ENCODE results near the gene VAMP2. TPM values are rescaled to one million over a fixed set of nuclear protein-coding genes. Genes with fewer than 3 reads are reported as not detected.

Gene VAMP2
- total and polyA plus RNA-seq, 9 of the 15 experiments (the other 6 are each of a cell fraction or from before 2014, with no cell fraction given): 2.3 to 31.8 (median 6.0) TPM

DNA sequence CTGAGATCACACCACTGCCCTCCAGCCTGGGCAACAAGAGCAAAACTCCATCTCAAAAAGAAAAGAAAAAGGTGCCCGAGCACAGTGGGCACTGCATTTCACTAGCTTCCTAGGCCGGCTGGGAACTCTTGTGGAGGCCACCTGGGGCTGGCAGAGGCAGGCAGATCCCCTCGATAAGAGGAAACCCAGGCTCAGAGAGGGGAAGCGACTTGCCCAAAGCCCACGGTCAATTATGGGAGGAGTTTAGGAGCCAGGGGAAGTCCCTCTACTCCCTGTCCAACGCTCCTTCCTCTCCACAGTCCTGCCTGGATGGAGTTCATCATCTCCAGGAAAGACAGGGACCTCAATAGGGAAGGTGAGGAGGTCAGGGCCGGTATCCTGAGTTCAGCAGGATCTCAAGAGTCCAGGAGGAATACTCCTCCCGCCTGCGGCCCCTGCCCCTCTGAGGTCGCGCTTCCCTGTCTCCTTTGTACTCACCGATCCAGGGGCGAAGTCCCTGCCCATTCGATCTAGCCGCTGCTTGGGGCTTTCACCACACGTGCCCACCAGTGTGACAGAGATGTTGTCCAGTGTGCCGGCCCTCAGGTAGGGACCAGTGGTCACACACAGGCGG is 45.3 kb downstream of the VAMP2 start:
- Histone ChIP-seq H3K27ac (ENCODE audit: extremely low read depth, low read depth, low read length) (no peak overlapping the region), H3K79me2 (ENCODE audit: control insufficient read depth, insufficient read depth, low read length) (no peaks in the 10 kb centered on the region), H3K36me3 (ENCODE audit: control insufficient read depth, insufficient read depth, low read length) (no peaks in the 10 kb centered on the region), H4K20me1 (replicated peaks; ENCODE audit: control insufficient read depth, insufficient read depth, low read length) (peaks cover 8% of the 10 kb centered on the region; the same call in 1 of the 2 replicates), H3K9me1 (ENCODE audit: control insufficient read depth, insufficient read depth, low read length) (no peaks in the 10 kb centered on the region), H3K9ac (ENCODE audit: insufficient read depth in 1 of 2, low read depth in 2 of 2, low read length in 2 of 2) (peak overlapping the region in 1 of 2 experiments; percentile 83; a peak in 2 of 4 replicates), H3K27me3 (ENCODE audit: control insufficient read depth in 2 of 2, insufficient read depth in 2 of 2, low read length in 2 of 2) (peaks cover 14 to 37% of the 10 kb centered on the region in 2 experiments), H3K9me3 (replicated peaks; ENCODE audit: control insufficient read depth, insufficient read depth, low read depth, low read length) (no peaks in the 10 kb centered on the region), H3K4me2 (ENCODE audit: insufficient read depth, low read length) (peak overlapping the region; percentile 98), H3K4me1 (replicated peaks in 1 of 2; ENCODE audit: control insufficient read depth in 2 of 2, insufficient read depth in 2 of 2, low read length in 2 of 2) (peaks cover 14 to 28% of the 10 kb centered on the region in 2 experiments; a peak in 4 of 5 replicates), H2AFZ (ENCODE audit: low read depth, low read length) (no peak overlapping the region), H3K4me3 (no peak overlapping the region)
- BruUV-seq (replicated peaks): no TSS peak
- in situ Hi-C loops (cut with MboI) (no loop called here), intact Hi-C loops (cut with micrococcal nuclease) (no loop called here)
- POLR2A ChIA-PET: no interaction called here
- DNase-seq (ENCODE audit: extremely low read depth in 1 of 4, low spot score in 3 of 4) (no peak), FAIRE-seq (no peak), ATAC-seq (no peak)
- TF ChIP-seq IRF2 (CRISPR knock-in tag; IDR thresholded peaks at IDR 0.05): no peak
- TF ChIP-seq, protein P1, sequence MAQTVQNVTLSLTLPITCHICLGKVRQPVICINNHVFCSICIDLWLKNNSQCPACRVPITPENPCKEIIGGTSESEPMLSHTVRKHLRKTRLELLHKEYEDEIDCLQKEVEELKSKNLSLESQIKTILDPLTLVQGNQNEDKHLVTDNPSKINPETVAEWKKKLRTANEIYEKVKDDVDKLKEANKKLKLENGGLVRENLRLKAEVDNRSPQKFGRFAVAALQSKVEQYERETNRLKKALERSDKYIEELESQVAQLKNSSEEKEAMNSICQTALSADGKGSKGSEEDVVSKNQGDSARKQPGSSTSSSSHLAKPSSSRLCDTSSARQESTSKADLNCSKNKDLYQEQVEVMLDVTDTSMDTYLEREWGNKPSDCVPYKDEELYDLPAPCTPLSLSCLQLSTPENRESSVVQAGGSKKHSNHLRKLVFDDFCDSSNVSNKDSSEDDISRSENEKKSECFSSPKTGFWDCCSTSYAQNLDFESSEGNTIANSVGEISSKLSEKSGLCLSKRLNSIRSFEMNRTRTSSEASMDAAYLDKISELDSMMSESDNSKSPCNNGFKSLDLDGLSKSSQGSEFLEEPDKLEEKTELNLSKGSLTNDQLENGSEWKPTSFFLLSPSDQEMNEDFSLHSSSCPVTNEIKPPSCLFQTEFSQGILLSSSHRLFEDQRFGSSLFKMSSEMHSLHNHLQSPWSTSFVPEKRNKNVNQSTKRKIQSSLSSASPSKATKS (CRISPR knock-in tag; IDR thresholded peaks at IDR 0.05): no peak
- WGBS (ENCODE audit: insufficient coverage, low coverage, missing lambda C conversion rate): 27% methylated on average over 10 of the region's 18 CpGs
- CTCF ChIA-PET (ENCODE audit: low intra/inter-chr PET ratio): interaction anchor here (0.6 to 2.4 kb wide), 3 partner anchors 38 to 277 kb away, joined by 3 to 9 read pairs (median 3); no protein-coding TSS in a partner anchor

DNA sequence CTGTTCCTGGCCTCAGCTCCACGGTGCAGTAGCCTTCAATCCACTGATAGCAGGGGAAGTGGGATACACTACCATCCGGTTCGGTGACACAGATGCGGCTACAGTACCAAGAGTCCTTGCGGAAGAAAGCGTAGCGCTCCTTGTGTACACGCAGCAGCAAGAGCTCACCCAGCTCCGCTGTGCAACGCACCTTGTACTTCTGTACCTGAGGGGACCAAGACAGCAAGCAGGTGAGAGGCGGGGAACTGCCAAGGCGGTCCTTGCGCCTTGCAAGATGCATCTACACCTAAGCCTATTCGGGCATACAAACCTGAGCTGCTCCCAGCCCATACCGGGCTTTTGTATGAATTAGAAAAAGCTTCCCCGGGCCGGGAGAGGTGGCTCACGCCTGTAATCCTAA is 46.0 kb downstream of the VAMP2 start:
- DNase-seq (ENCODE audit: extremely low read depth in 1 of 4, low spot score in 3 of 4) (no peak), FAIRE-seq (no peak), ATAC-seq (no peak)
- Histone ChIP-seq H3K27ac (ENCODE audit: extremely low read depth, low read depth, low read length) (no peak overlapping the region), H3K79me2 (ENCODE audit: control insufficient read depth, insufficient read depth, low read length) (no peaks in the 10 kb centered on the region), H2AFZ (ENCODE audit: low read depth, low read length) (no peak overlapping the region), H3K9me3 (replicated peaks; ENCODE audit: control insufficient read depth, insufficient read depth, low read depth, low read length) (no peaks in the 10 kb centered on the region), H3K9ac (ENCODE audit: insufficient read depth in 1 of 2, low read depth in 2 of 2, low read length in 2 of 2) (no peak overlapping the region), H3K4me3 (no peak overlapping the region), H3K4me2 (ENCODE audit: insufficient read depth, low read length) (no peak overlapping the region), H3K27me3 (ENCODE audit: control insufficient read depth in 2 of 2, insufficient read depth in 2 of 2, low read length in 2 of 2) (peaks cover 14 to 37% of the 10 kb centered on the region in 2 experiments), H3K4me1 (replicated peaks in 1 of 2; ENCODE audit: control insufficient read depth in 2 of 2, insufficient read depth in 2 of 2, low read length in 2 of 2) (peaks cover 12 to 21% of the 10 kb centered on the region in 2 experiments; a peak in 4 of 5 replicates), H3K9me1 (ENCODE audit: control insufficient read depth, insufficient read depth, low read length) (no peaks in the 10 kb centered on the region), H3K36me3 (ENCODE audit: control insufficient read depth, insufficient read depth, low read length) (no peaks in the 10 kb centered on the region), H4K20me1 (replicated peaks; ENCODE audit: control insufficient read depth, insufficient read depth, low read length) (peaks cover 8% of the 10 kb centered on the region; the same call in 1 of the 2 replicates)
- intact Hi-C loops (cut with micrococcal nuclease) (no loop called here), in situ Hi-C loops (cut with MboI) (no loop called here)
- BruUV-seq (replicated peaks): no TSS peak
- CTCF ChIA-PET (ENCODE audit: low intra/inter-chr PET ratio): no interaction called here
- 32% methylated on average over 16 of the region's 18 CpGs for WGBS (ENCODE audit: insufficient coverage, low coverage, missing lambda C conversion rate)
- POLR2A ChIA-PET: no interaction called here
- TF ChIP-seq C11orf30 (IDR thresholded peaks at IDR 0.05; ENCODE audit: low read depth): no peak
- no peak for TF ChIP-seq HDAC2 (IDR thresholded peaks at IDR 0.05)
- no peak for TF ChIP-seq ZFP36 (IDR thresholded peaks at IDR 0.05; ENCODE audit: low read depth, low read length, partially characterized antibody)
- TF ChIP-seq PRMT5 (CRISPR knock-in tag; IDR thresholded peaks at IDR 0.05): no peak
- TF ChIP-seq, protein P2, sequence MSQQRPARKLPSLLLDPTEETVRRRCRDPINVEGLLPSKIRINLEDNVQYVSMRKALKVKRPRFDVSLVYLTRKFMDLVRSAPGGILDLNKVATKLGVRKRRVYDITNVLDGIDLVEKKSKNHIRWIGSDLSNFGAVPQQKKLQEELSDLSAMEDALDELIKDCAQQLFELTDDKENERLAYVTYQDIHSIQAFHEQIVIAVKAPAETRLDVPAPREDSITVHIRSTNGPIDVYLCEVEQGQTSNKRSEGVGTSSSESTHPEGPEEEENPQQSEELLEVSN (IDR thresholded peaks at IDR 0.05; ENCODE audit: borderline replicate concordance in 1 of 2, extremely low read depth in 1 of 2, insufficient read depth in 1 of 2, insufficient read length in 1 of 2, low read depth in 1 of 2, low read length in 1 of 2, poor library complexity in 1 of 2, severe bottlenecking in 1 of 2): no peak
- TF ChIP-seq ZNF644 (tag; IDR thresholded peaks at IDR 0.05; ENCODE audit: low read depth): no peak
- TF ChIP-seq, protein P3, sequence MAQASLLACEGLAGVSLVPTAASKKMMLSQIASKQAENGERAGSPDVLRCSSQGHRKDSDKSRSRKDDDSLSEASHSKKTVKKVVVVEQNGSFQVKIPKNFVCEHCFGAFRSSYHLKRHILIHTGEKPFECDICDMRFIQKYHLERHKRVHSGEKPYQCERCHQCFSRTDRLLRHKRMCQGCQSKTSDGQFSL (CRISPR knock-in tag; IDR thresholded peaks at IDR 0.05): no peak
- TF ChIP-seq, protein P3 (tag; IDR thresholded peaks at IDR 0.05): no peak
